ENCODE data around the gene VCL. TPM values are rescaled to one million over a fixed set of nuclear protein-coding genes. Genes with fewer than 3 reads are reported as not detected.

The VCL gene
- total and polyA plus RNA-seq, 9 of the 15 experiments (the other 6 are each of a cell fraction or from before 2014, with no cell fraction given): 29.8 to 186 (median 76.4) TPM

GRCh38 chr10:73967022-73967429 is 30.9 kb upstream of the VCL start:
- Histone ChIP-seq H3K27ac (ENCODE audit: extremely low read depth, low read depth, low read length) (no peak overlapping the region), H3K4me2 (ENCODE audit: insufficient read depth, low read length) (no peak overlapping the region), H3K36me3 (ENCODE audit: control insufficient read depth, insufficient read depth, low read length) (no peaks in the 10 kb centered on the region), H3K9me3 (replicated peaks; ENCODE audit: control insufficient read depth, insufficient read depth, low read depth, low read length) (no peaks in the 10 kb centered on the region), H3K79me2 (ENCODE audit: control insufficient read depth, insufficient read depth, low read length) (no peaks in the 10 kb centered on the region), H2AFZ (ENCODE audit: low read depth, low read length) (peak overlapping the region; percentile 92; the same call in 1 of the 2 replicates), H4K20me1 (replicated peaks; ENCODE audit: control insufficient read depth, insufficient read depth, low read length) (no peaks in the 10 kb centered on the region), H3K9ac (ENCODE audit: insufficient read depth in 1 of 2, low read depth in 2 of 2, low read length in 2 of 2) (no peak overlapping the region), H3K4me3 (no peak overlapping the region), H3K9me1 (ENCODE audit: control insufficient read depth, insufficient read depth, low read length) (no peaks in the 10 kb centered on the region), H3K27me3 (ENCODE audit: control insufficient read depth in 2 of 2, insufficient read depth in 2 of 2, low read length in 2 of 2) (no peaks in the 10 kb centered on the region), H3K4me1 (replicated peaks in 1 of 2; ENCODE audit: control insufficient read depth in 2 of 2, insufficient read depth in 2 of 2, low read length in 2 of 2) (peaks cover 13 to 27% of the 10 kb centered on the region in 2 experiments; a peak in 4 of 5 replicates)
- BruUV-seq (replicated peaks): no TSS peak
- 80% methylated on average over 4 of the region's 4 CpGs for WGBS (ENCODE audit: insufficient coverage, low coverage, missing lambda C conversion rate)
- FAIRE-seq: no peak
- no peak for ATAC-seq
- intact Hi-C loops (cut with micrococcal nuclease) (no loop called here), in situ Hi-C loops (cut with MboI) (no loop called here)
- TF ChIP-seq, protein P1, sequence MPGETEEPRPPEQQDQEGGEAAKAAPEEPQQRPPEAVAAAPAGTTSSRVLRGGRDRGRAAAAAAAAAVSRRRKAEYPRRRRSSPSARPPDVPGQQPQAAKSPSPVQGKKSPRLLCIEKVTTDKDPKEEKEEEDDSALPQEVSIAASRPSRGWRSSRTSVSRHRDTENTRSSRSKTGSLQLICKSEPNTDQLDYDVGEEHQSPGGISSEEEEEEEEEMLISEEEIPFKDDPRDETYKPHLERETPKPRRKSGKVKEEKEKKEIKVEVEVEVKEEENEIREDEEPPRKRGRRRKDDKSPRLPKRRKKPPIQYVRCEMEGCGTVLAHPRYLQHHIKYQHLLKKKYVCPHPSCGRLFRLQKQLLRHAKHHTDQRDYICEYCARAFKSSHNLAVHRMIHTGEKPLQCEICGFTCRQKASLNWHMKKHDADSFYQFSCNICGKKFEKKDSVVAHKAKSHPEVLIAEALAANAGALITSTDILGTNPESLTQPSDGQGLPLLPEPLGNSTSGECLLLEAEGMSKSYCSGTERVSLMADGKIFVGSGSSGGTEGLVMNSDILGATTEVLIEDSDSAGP (CRISPR knock-in tag; IDR thresholded peaks at IDR 0.05): 0 out of 2 replicates have a peak, but pooled peaks have one; percentile 45
- no peak for TF ChIP-seq POLR2G (IDR thresholded peaks at IDR 0.05; ENCODE audit: low read depth, low read length)
- TF ChIP-seq ATF3 (IDR thresholded peaks at IDR 0.05): peak; percentile 56
- no peak for TF ChIP-seq ATF3 (CRISPR knock-in tag; conservative IDR thresholded peaks at IDR 0.05)
- no peak for TF ChIP-seq MEIS2 (IDR thresholded peaks at IDR 0.05; ENCODE audit: partially characterized antibody)
- no peak for TF ChIP-seq ZKSCAN3 (CRISPR knock-in tag; IDR thresholded peaks at IDR 0.05)
- POLR2A ChIA-PET: interaction anchor here (0.6 to 2.6 kb wide), 6 partner anchors 9 to 237 kb away, joined by 3 to 10 read pairs (median 6); no protein-coding TSS in a partner anchor
- CTCF ChIA-PET (ENCODE audit: low intra/inter-chr PET ratio): no interaction called here
- no peak for DNase-seq (ENCODE audit: extremely low read depth in 1 of 4, low spot score in 3 of 4)

Data from K562 (cell line).